IMR-90 (cell line): Measurements from ENCODE around the gene ERC2. TPM values are rescaled to one million over a fixed set of nuclear protein-coding genes. Genes with fewer than 3 reads are reported as not detected.

Source experiments
- ATAC-seq: fragments of 200-7000 bp; cut with Tn5 transposase; 2 replicates; pipeline ENCODE4 v1.9.1; 2020; ENCODE audit warnings: low read depth, mild to moderate bottlenecking, moderate library complexity
- BruUV-seq: library from RNA; stranded (reverse); fragments of 400-500 nt; replicated peaks from 2 replicates; lab custom pipeline; 2021; lab: Mats Ljungman, UMichigan
- CTCF ChIA-PET: fragments of 300-600 bp; formaldehyde crosslinking; extraction: SDS; loops from one replicate; lab custom pipeline; 2021; ENCODE audit warnings: antibody characterized with exemption; lab: Yijun Ruan, JAX
- POLR2A ChIA-PET: fragments of 300-600 bp; sonication (Branson Sonifier 250); formaldehyde crosslinking; loops from one replicate; lab custom pipeline; 2022; ENCODE audit warnings: antibody characterized with exemption; ENCODE audit not compliant: unreplicated experiment; lab: Charles Lee
- DNase-seq: peaks from one replicate; pipeline ENCODE4 v3.0.0; 2013
- H2AFZ ChIP-seq: replicated peaks from 2 replicates; pipeline ENCODE3; 2013; ENCODE audit warnings: low read length, mild to moderate bottlenecking; ENCODE audit not compliant: poor library complexity
- H2AK5ac ChIP-seq: 2 replicates; pipeline ENCODE4 v1.6.1; 2013; ENCODE audit warnings: low read depth, low read length, inconsistent platforms
- H2AK9ac ChIP-seq: replicated peaks from 2 replicates; pipeline ENCODE3; 2013; ENCODE audit warnings: mild to moderate bottlenecking, low read depth, low read length, moderate library complexity; ENCODE audit not compliant: poor library complexity
- H2BK120ac ChIP-seq: 2 replicates; pipeline ENCODE4 v1.6.1; 2013; ENCODE audit warnings: low read depth, low read length, inconsistent platforms
- H2BK15ac ChIP-seq: 3 replicates; pipeline ENCODE4 v1.6.1; 2013; ENCODE audit warnings: low read depth, low read length, inconsistent platforms
- H2BK20ac ChIP-seq: 2 replicates; pipeline ENCODE4 v1.6.1; 2013; ENCODE audit warnings: low read depth, mild to moderate bottlenecking, inconsistent platforms, low read length, moderate library complexity
- H2BK5ac ChIP-seq: 2 replicates; pipeline ENCODE4 v1.6.1; 2013; ENCODE audit warnings: mild to moderate bottlenecking, low read depth, low read length, inconsistent platforms; ENCODE audit not compliant: poor library complexity, severe bottlenecking
- H3K14ac ChIP-seq: replicated peaks from 2 replicates; pipeline ENCODE4 v1.6.1; 2013; ENCODE audit warnings: low read depth, low read length, inconsistent platforms
- H3K18ac ChIP-seq: 2 replicates; pipeline ENCODE4 v1.6.1; 2013; ENCODE audit warnings: low read depth, low read length, control low read depth
- H3K23ac ChIP-seq: 2 replicates; pipeline ENCODE4 v1.6.1; 2013; ENCODE audit warnings: low read depth, low read length, inconsistent platforms
- H3K27ac ChIP-seq: 2 replicates; pipeline ENCODE4 v1.5.1; 2013; ENCODE audit warnings: mild to moderate bottlenecking, control low read depth, low read length; ENCODE audit not compliant: insufficient read depth
- H3K27me3 ChIP-seq: 2 replicates; pipeline ENCODE4 v1.6.1; 2013; ENCODE audit warnings: low read length; ENCODE audit not compliant: control insufficient read depth, insufficient read depth
- H3K36me3 ChIP-seq: 2 replicates; pipeline ENCODE4 v1.6.1; 2013; ENCODE audit warnings: low read length, mixed read lengths; ENCODE audit not compliant: control insufficient read depth, insufficient read depth
- H3K4ac ChIP-seq: 2 replicates; pipeline ENCODE4 v1.6.1; 2013; ENCODE audit warnings: low read depth, low read length, inconsistent platforms
- H3K4me1 ChIP-seq: 2 replicates; pipeline ENCODE4 v1.6.1; 2013; ENCODE audit warnings: low read length, mixed read lengths; ENCODE audit not compliant: control insufficient read depth, insufficient read depth
- H3K4me2 ChIP-seq: 2 replicates; pipeline ENCODE4 v1.6.1; 2013; ENCODE audit warnings: low read depth, mild to moderate bottlenecking, control low read depth, low read length, moderate library complexity
- H3K4me3 ChIP-seq: 2 replicates; pipeline ENCODE4 v1.5.1; 2013; ENCODE audit warnings: low read depth, mild to moderate bottlenecking, control low read depth, low read length, moderate library complexity; ENCODE audit not compliant: insufficient read depth
- H3K56ac ChIP-seq: 2 replicates; pipeline ENCODE4 v1.6.1; 2013; ENCODE audit warnings: low read length, inconsistent platforms; ENCODE audit not compliant: insufficient read depth; ENCODE audit errors: extremely low read depth
- H3K79me1 ChIP-seq, 2 experiments: 2 replicates each; pipeline ENCODE4 v1.6.1; 2013; ENCODE audit warnings: low read length in 2 of 2, inconsistent platforms in 1 of 2, low read depth in 1 of 2
- H3K9ac ChIP-seq: 2 replicates; pipeline ENCODE4 v1.6.1; 2013; ENCODE audit warnings: low read depth, low read length, control low read depth
- H3K9me1 ChIP-seq: 2 replicates; pipeline ENCODE4 v1.6.1; 2013; ENCODE audit warnings: low read length, inconsistent platforms; ENCODE audit not compliant: insufficient read depth
- H3K9me3 ChIP-seq: 2 replicates; pipeline ENCODE4 v1.6.1; 2013; ENCODE audit warnings: low read length; ENCODE audit not compliant: control insufficient read depth, insufficient read depth
- H4K20me1 ChIP-seq: 2 replicates; pipeline ENCODE4 v1.6.1; 2013; ENCODE audit warnings: low read length, inconsistent platforms; ENCODE audit not compliant: insufficient read depth
- H4K5ac ChIP-seq: 2 replicates; pipeline ENCODE4 v1.6.1; 2013; ENCODE audit warnings: mild to moderate bottlenecking, low read depth, low read length, control low read depth
- H4K8ac ChIP-seq, 2 experiments: 2 replicates each; pipeline ENCODE4 v1.6.1; 2013; ENCODE audit warnings: low read depth in 2 of 2, low read length in 2 of 2, control low read depth in 1 of 2, inconsistent platforms in 1 of 2
- H4K91ac ChIP-seq: 2 replicates; pipeline ENCODE4 v1.6.1; 2013; ENCODE audit warnings: low read depth, low read length, inconsistent platforms; ENCODE audit not compliant: insufficient read depth
- CEBPB ChIP-seq: IDR thresholded peaks from 2 replicates; pipeline ENCODE4 v1.6.1; 2012; ENCODE audit warnings: low read depth, low read length, improper control_type of control experiment
- CHD1 ChIP-seq: IDR thresholded peaks from 2 replicates; pipeline ENCODE4 v1.6.1; 2012; ENCODE audit warnings: low read depth, low read length, improper control_type of control experiment
- FOS ChIP-seq: fragments of 150-350 bp; IDR thresholded peaks from 2 replicates; pipeline ENCODE4 v1.6.1; 2016; ENCODE audit warnings: low read depth, low read length
- dilution Hi-C: fragments of 300-500 bp; cut with HindIII; formaldehyde crosslinking; loops from one replicate; pipeline ENCODE4 v1.14.3; 2018; ENCODE audit warnings: low sequenced_read_pairs; ENCODE audit not compliant: unreplicated experiment
- in situ Hi-C: fragments of 300-500 bp; cut with MboI; formaldehyde crosslinking; loops from 3 replicates; pipeline ENCODE4 v1.14.3; 2019; ENCODE audit warnings: low sequenced_read_pairs, inconsistent platforms, mixed read lengths
- intact Hi-C: fragments of 100-400 bp; cut with micrococcal nuclease; formaldehyde crosslinking; loops from 2 replicates; pipeline ENCODE4 v1.10.0; 2022
- polyA plus RNA-seq, 3 experiments: library from polyadenylated mRNA; depleted of rRNA; stranded (reverse); fragments of >200 nt; gene quantifications; 2 replicates each; pipeline ENCODE4 v1.2.3, GENCODE V29; 2012; ENCODE audit warnings: low replicate concordance in 1 of 3
- total RNA-seq: library from RNA; depleted of rRNA; stranded (reverse); fragments of >200 nt; gene quantifications from 2 replicates; pipeline ENCODE4 v1.2.3, GENCODE V29; 2012

ERC2 gene
- total and polyA plus RNA-seq, 2 of the 4 experiments (the other 2 are of a cell fraction), result 0.17 to 0.18 TPM

DNA sequence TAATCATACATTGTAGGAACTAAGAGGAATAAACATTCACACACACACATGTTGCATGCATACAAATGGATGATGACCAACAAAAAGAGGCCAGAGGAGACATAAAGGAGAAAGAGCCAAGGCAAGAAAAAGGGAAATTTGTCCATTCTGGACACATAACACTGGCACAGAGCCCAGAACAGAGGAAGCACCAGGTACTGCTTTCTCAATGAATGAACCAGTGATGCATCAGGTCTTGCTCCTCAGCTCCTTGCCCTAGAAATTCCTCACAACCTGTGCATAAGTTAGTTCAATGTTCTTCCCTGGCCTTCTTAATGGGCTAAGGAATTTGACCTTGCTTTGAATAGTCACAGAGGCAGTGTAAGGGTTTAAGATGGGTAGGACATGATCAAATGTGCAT is 270.3 kb downstream of the ERC2 start:
- Histone ChIP-seq H2BK20ac (no peak overlapping the region), H3K27ac (no peak overlapping the region), H3K14ac (no peak overlapping the region), H3K27me3 (no peaks in the 10 kb centered on the region), H3K4me1 (no peaks in the 10 kb centered on the region), H3K4me3 (no peak overlapping the region), H4K20me1 (no peaks in the 10 kb centered on the region), H3K18ac (no peak overlapping the region), H3K9me1 (no peaks in the 10 kb centered on the region), H3K4ac (no peak overlapping the region), H4K8ac (no peak overlapping the region), H4K91ac (no peak overlapping the region), H3K9me3 (no peaks in the 10 kb centered on the region), H2AK5ac (no peak overlapping the region), H4K5ac (no peak overlapping the region), H3K23ac (no peak overlapping the region), H2BK120ac (no peak overlapping the region), H3K9ac (no peak overlapping the region), H2AFZ (no peak overlapping the region), H3K79me1 (no peaks in the 10 kb centered on the region), H2BK5ac (no peak overlapping the region), H2AK9ac (no peak overlapping the region), H3K36me3 (no peaks in the 10 kb centered on the region), H3K56ac (no peak overlapping the region), H2BK15ac (no peak overlapping the region), H3K4me2 (no peak overlapping the region)
- in situ Hi-C loops, result no loop called here
- ChIA-PET CTCF (no interaction called here), POLR2A (no interaction called here)
- no peak for TF ChIP-seq CHD1
- no peak for TF ChIP-seq FOS
- no peak for TF ChIP-seq CEBPB
- no TSS peak for BruUV-seq
- no peak for ATAC-seq
- DNase-seq, result no peak
- dilution Hi-C loops, result no loop called here
- intact Hi-C loops, result no loop called here
